Measurements from ENCODE around the gene MRTO4.
"Not testable (repeated sequence)": the region's sequence is repeated elsewhere in the genome, so short reads cannot be mapped to it uniquely, and the experiment has no call there.

DNA sequence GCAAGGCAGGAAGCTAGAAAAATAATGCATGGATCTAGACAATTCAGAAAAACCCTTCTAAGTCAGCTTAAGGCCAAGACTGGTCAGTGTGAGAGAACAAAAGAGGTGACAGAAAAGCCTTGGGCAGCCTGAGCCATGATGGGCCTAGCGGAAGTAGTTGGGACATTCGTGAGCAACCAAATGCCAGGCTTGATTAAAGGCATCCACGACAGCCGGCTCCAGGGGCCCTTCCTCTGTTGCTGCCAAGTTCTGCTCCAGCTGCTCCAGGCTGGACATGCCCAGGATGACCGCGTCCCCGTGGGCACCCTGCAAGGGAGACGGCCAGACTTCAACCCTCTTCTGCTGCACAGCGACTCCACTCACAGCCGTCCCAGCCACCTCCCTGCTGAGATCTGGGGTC, 52.5 kb downstream of the MRTO4 start:
- TF ChIP-seq, protein P1, sequence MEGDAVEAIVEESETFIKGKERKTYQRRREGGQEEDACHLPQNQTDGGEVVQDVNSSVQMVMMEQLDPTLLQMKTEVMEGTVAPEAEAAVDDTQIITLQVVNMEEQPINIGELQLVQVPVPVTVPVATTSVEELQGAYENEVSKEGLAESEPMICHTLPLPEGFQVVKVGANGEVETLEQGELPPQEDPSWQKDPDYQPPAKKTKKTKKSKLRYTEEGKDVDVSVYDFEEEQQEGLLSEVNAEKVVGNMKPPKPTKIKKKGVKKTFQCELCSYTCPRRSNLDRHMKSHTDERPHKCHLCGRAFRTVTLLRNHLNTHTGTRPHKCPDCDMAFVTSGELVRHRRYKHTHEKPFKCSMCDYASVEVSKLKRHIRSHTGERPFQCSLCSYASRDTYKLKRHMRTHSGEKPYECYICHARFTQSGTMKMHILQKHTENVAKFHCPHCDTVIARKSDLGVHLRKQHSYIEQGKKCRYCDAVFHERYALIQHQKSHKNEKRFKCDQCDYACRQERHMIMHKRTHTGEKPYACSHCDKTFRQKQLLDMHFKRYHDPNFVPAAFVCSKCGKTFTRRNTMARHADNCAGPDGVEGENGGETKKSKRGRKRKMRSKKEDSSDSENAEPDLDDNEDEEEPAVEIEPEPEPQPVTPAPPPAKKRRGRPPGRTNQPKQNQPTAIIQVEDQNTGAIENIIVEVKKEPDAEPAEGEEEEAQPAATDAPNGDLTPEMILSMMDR (IDR thresholded peaks at IDR 0.05 in 2 of 3, conservative IDR thresholded peaks at IDR 0.05 in 1 of 3; ENCODE audit: borderline replicate concordance in 1 of 3, insufficient read depth in 1 of 3, low read depth in 2 of 3, low read length in 2 of 3), result not testable (repeated sequence)
- not testable (repeated sequence) for TF ChIP-seq CEBPB (IDR thresholded peaks at IDR 0.05; ENCODE audit: low read depth)
